DND-41 (cell line): ENCODE results near the gene PRTFDC1.

Experiments used
- ATAC-seq: fragments of 200-7000 bp; cut with Tn5 transposase; 3 replicates; pipeline ENCODE4 v1.9.1; 2021; ENCODE audit warnings: low read depth; ENCODE audit not compliant: insufficient read depth
- DNase-seq: peaks from one replicate; pipeline ENCODE4 v3.0.0-alpha.2; 2020
- H2AFZ ChIP-seq: 2 replicates; pipeline ENCODE4 v1.6.0; 2012; ENCODE audit warnings: low read depth, low read length
- H3K27ac ChIP-seq: 2 replicates; pipeline ENCODE4 v1.5.1; 2012; ENCODE audit warnings: low read length, inconsistent platforms
- H3K27me3 ChIP-seq: fragments of 200-600 bp; sonication (generic); 2 replicates; pipeline ENCODE4 v1.6.0; 2012; ENCODE audit warnings: low read length, mild to moderate bottlenecking, inconsistent platforms; ENCODE audit not compliant: insufficient read depth, poor library complexity
- H3K36me3 ChIP-seq: 2 replicates; pipeline ENCODE4 v1.5.1; 2012; ENCODE audit warnings: low read length, inconsistent platforms; ENCODE audit not compliant: insufficient read depth
- H3K4me1 ChIP-seq: 2 replicates; pipeline ENCODE4 v1.5.1; 2012; ENCODE audit warnings: mild to moderate bottlenecking, low read length; ENCODE audit not compliant: insufficient read depth
- H3K4me2 ChIP-seq: 2 replicates; pipeline ENCODE4 v1.6.0; 2012; ENCODE audit warnings: mild to moderate bottlenecking, moderate library complexity, low read length, inconsistent platforms; ENCODE audit not compliant: insufficient read depth
- H3K4me3 ChIP-seq, 2 experiments: fragments of 200-600 bp in 1 of 2; shearing (Covaris generic) in 1 of 2; 2 replicates each; pipeline ENCODE4 v1.5.1; 2012 to 2016; ENCODE audit warnings: inconsistent platforms in 2 of 2, low read length in 2 of 2, mild to moderate bottlenecking in 2 of 2, low read depth in 1 of 2, moderate library complexity in 1 of 2
- H3K79me2 ChIP-seq: 2 replicates; pipeline ENCODE4 v1.6.0; 2012; ENCODE audit warnings: low read length, inconsistent platforms; ENCODE audit not compliant: insufficient read depth
- H3K9ac ChIP-seq: 2 replicates; pipeline ENCODE4 v1.6.0; 2012; ENCODE audit warnings: low read depth, mild to moderate bottlenecking, inconsistent platforms, low read length, moderate library complexity
- H3K9me3 ChIP-seq: 2 replicates; pipeline ENCODE4 v1.5.1; 2012; ENCODE audit warnings: low read length, moderate library complexity, mild to moderate bottlenecking, inconsistent platforms; ENCODE audit not compliant: insufficient read depth, severe bottlenecking
- H4K20me1 ChIP-seq: 2 replicates; pipeline ENCODE4 v1.6.0; 2012; ENCODE audit warnings: low read length; ENCODE audit not compliant: insufficient read depth
- CTCF ChIP-seq: IDR thresholded peaks from 2 replicates; pipeline ENCODE4 v1.5.1; 2012; ENCODE audit warnings: borderline replicate concordance, low read length, moderate library complexity, mild to moderate bottlenecking; ENCODE audit not compliant: poor library complexity, severe bottlenecking; ENCODE audit errors: extremely low read depth
- EZH2 ChIP-seq: IDR thresholded peaks from 3 replicates; pipeline ENCODE4 v1.6.1; 2012; ENCODE audit warnings: borderline replicate concordance, low read depth, mild to moderate bottlenecking, moderate library complexity, low read length, inconsistent platforms; ENCODE audit not compliant: severe bottlenecking

PRTFDC1 gene

GRCh38 chr10:24879861-24880260, 72.5 kb downstream of the PRTFDC1 start:
- no peak overlapping the region for H3K4me2 ChIP-seq
- no peak for ATAC-seq

GRCh38 chr10:24874133-24874532, 78.3 kb downstream of the PRTFDC1 start:
- no peak overlapping the region for H2AFZ ChIP-seq
- TF ChIP-seq EZH2 (no peak), CTCF (no peak)
- no peaks in the 10 kb centered on the region for H3K27me3 ChIP-seq
- no peaks in the 10 kb centered on the region for H3K4me1 ChIP-seq
- H3K27ac ChIP-seq = no peak overlapping the region
- H3K4me2 ChIP-seq = no peak overlapping the region
- H3K79me2 ChIP-seq = no peaks in the 10 kb centered on the region
- H3K4me3 ChIP-seq = no peak overlapping the region
- no peak for DNase-seq
- H3K9me3 ChIP-seq = peaks cover 3% of the 10 kb centered on the region
- H3K36me3 ChIP-seq = no peaks in the 10 kb centered on the region; the same call in 1 of the 2 replicates
- no peak for ATAC-seq
- H4K20me1 ChIP-seq = no peaks in the 10 kb centered on the region
- H3K9ac ChIP-seq = no peak overlapping the region

More at GRCh38 chr10:24879861-24880260, 72.5 kb downstream of the PRTFDC1 start:
- no peak overlapping the region for H3K4me3 ChIP-seq
- peaks cover 17% of the 10 kb centered on the region for H3K4me1 ChIP-seq
- no peak for TF ChIP-seq EZH2
- no peak for TF ChIP-seq CTCF
- H3K36me3 ChIP-seq = no peaks in the 10 kb centered on the region; the same call in 1 of the 2 replicates
- H3K9ac ChIP-seq = no peak overlapping the region
- H4K20me1 ChIP-seq = no peaks in the 10 kb centered on the region
- no peak for DNase-seq
- no peaks in the 10 kb centered on the region for H3K27me3 ChIP-seq
- H3K27ac ChIP-seq = no peak overlapping the region
- H2AFZ ChIP-seq = no peak overlapping the region
- peaks cover 2% of the 10 kb centered on the region for H3K9me3 ChIP-seq
- H3K79me2 ChIP-seq = no peaks in the 10 kb centered on the region

- Histone ChIP-seq H3K79me2 (no peaks in the 10 kb centered on the region), H3K4me2 (no peak overlapping the region), H4K20me1 (no peaks in the 10 kb centered on the region), H3K27ac (no peak overlapping the region), H3K27me3 (no peaks in the 10 kb centered on the region), H3K36me3 (no peaks in the 10 kb centered on the region; the same call in 1 of the 2 replicates), H3K9me3 (peaks cover 3% of the 10 kb centered on the region), H3K4me1 (no peaks in the 10 kb centered on the region), H3K9ac (no peak overlapping the region), H3K4me3 (no peak overlapping the region), H2AFZ (no peak overlapping the region)
- ATAC-seq (no peak), DNase-seq (no peak)
- TF ChIP-seq CTCF = no peak
- TF ChIP-seq EZH2 = no peak
Observed at GRCh38 chr10:24873281-24873683, 79.1 kb downstream of the PRTFDC1 start.

- Histone ChIP-seq H3K9ac (no peak overlapping the region), H4K20me1 (no peaks in the 10 kb centered on the region), H3K27me3 (no peaks in the 10 kb centered on the region), H3K4me1 (no peaks in the 10 kb centered on the region), H3K9me3 (peaks cover 3% of the 10 kb centered on the region), H3K27ac (no peak overlapping the region), H3K79me2 (no peaks in the 10 kb centered on the region), H3K4me2 (no peak overlapping the region), H3K4me3 (no peak overlapping the region), H2AFZ (no peak overlapping the region), H3K36me3 (no peaks in the 10 kb centered on the region; the same call in 1 of the 2 replicates)
- TF ChIP-seq EZH2 (no peak), CTCF (no peak)
- no peak for DNase-seq
- ATAC-seq = no peak
Observed at GRCh38 chr10:24872790-24873182, 79.6 kb downstream of the PRTFDC1 start.
